Measurements from ENCODE around the gene SLC16A10.

DNA sequence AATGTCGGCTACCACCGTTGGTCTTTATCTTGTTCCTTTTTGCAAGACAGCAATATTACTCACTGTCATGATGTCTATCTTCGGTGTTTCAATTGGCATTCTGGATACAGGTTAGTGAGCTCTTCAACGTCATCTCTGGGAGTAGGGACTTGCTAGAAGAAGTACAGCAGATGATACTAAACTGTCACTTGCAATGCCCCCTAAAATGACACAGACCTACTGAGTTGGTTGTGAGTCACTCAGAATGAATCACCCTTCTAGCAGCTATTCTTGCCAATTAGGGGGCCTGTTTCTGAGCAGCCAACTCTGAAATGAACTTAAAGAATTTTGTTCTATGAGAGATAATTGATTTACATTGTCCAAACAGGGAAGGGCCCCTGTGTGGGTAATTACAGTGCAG lies 176.5 kb downstream of the SLC16A10 start:
- TF ChIP-seq, protein P1, sequence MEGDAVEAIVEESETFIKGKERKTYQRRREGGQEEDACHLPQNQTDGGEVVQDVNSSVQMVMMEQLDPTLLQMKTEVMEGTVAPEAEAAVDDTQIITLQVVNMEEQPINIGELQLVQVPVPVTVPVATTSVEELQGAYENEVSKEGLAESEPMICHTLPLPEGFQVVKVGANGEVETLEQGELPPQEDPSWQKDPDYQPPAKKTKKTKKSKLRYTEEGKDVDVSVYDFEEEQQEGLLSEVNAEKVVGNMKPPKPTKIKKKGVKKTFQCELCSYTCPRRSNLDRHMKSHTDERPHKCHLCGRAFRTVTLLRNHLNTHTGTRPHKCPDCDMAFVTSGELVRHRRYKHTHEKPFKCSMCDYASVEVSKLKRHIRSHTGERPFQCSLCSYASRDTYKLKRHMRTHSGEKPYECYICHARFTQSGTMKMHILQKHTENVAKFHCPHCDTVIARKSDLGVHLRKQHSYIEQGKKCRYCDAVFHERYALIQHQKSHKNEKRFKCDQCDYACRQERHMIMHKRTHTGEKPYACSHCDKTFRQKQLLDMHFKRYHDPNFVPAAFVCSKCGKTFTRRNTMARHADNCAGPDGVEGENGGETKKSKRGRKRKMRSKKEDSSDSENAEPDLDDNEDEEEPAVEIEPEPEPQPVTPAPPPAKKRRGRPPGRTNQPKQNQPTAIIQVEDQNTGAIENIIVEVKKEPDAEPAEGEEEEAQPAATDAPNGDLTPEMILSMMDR (IDR thresholded peaks at IDR 0.05) = no peak
- TF ChIP-seq POLR2AphosphoS5 (IDR thresholded peaks at IDR 0.05) = no peak

Data from breast epithelium (tissue), 3 donors.